Heart left ventricle (tissue), 13 donors: Measurements from ENCODE around the gene RAB5A.

Experiments used
- CTCF ChIP-seq, 12 donors: fragments of 200-600 bp; sonication (generic) in 4 of 12; IDR thresholded peaks; one replicate each; pipeline versions ENCODE4 v1.5.0 to v1.8.0; 2018 to 2022; ENCODE audit warnings: antibody characterized with exemption in 12 of 12, mild to moderate bottlenecking in 5 of 12
- POLR2A ChIP-seq, 2 donors: fragments of 450-650 bp; IDR thresholded peaks; one replicate each; pipeline ENCODE4 v1.6.1; 2017; ENCODE audit warnings: antibody characterized with exemption in 2 of 2, mild to moderate bottlenecking in 2 of 2, moderate library complexity in 2 of 2
- donor health status: ischemic (EF 13 %, LVEDD 7.1; RV severe dilation, severe dysfunction).
- donor health status: DM: no; HTN: yes; CAD: no.
- donor health status: DM: no; HTN: no; CAD: no.
- donor health status: ischemic (EF 25% LVEDD 6.9; RV normal size, moderate dysfunction).
- donor health status: ischemic (EF 25% LVEDD 5.7; RV mildly dilated, moderate dysfunction).
- donor health status: ischemic (EF 35%, LVEDD 5.7; RV mildly dilated, moderate dysfunction).
- donor health status: nonischemic (EF 11% LVEDD 7.7; RV severe dilation, severe dysfunction).
- donor health status: DM: yes; HTN: yes; CAD: no.
- donor health status: PGD.
- donor health status: ischemic (EF 29% LVEDD 5.4; RV normal size, mild dysfunction).
- donor health status: nonischemic (EF 23%, LVEDD 6.1; RV moderate dilation, normal function).

GRCh38 chr3:19967812-19968211, 20.9 kb downstream of the RAB5A start:
- TF ChIP-seq CTCF (IDR thresholded peaks at IDR 0.05) (no peak), POLR2A (IDR thresholded peaks at IDR 0.05) (no peak)
